HG02981 (cell line): ENCODE measurements around the gene LINGO4.

Experiments used
- ATAC-seq: cut with Tn5 transposase; IDR thresholded peaks from one replicate; pipeline ENCODE4 v1.9.1; 2021; ENCODE audit warnings: mild to moderate bottlenecking, moderate library complexity; ENCODE audit not compliant: unreplicated experiment

LINGO4 gene

GRCh38 chr1:151814426-151814825, 9.2 kb upstream of the LINGO4 start:
- no peak for ATAC-seq

DNA sequence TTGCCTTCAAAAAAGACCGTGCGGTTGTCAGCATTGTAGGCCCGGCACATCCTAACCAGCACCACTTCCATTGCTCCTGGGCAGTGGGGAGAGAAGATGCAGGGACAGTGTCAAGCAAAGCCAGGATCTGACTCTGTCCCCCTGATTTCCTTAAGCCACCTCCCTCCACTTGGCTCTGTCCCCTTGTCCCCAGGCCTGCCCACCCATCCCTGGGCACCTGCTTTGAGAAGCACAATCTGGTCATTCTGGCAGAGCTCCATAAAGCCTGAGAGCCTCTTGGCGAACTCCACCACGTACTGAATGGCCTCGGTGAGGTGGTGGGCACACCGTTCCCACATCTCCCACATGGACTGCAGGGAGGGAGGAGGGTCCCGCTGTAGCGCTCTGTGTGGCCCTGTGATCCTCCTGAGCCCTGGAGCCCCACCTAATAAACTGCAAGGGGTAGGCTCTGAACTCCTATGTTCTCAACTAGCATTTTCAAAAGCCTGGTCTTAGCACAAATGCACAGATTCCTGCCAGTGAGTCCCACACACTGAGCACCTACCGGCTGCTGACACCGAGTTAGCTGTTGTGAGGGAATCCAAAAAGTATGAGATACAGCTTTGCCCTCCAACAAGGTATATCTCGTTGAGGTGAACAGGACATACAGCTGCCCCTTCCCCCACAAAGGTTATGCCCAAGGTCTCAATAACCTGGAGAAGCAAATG, 8.2 kb upstream of the LINGO4 start:
- no peak for ATAC-seq

DNA sequence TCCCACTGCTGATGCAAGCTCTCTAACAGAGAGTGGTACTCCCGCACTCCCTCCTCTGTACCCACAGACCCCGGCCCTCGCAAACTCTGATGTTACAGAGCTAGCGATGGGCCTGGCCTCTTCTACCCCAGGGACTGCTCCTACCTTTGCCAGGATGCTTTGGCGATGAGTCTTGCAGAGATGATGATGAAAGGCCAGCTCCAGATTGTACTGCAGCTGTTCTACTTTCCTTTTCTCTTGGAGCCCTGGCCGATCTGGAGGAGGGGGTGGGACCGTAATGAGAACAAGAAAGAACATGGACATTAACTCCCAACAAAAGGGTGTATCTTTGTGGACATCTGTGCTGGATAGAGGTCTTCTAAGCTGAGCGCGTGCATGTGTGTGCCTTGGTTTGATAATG, 6.0 kb upstream of the LINGO4 start:
- ATAC-seq = no peak

GRCh38 chr1:151809985-151810556, 4.9 kb upstream of the LINGO4 start:
- ATAC-seq = no peak

DNA sequence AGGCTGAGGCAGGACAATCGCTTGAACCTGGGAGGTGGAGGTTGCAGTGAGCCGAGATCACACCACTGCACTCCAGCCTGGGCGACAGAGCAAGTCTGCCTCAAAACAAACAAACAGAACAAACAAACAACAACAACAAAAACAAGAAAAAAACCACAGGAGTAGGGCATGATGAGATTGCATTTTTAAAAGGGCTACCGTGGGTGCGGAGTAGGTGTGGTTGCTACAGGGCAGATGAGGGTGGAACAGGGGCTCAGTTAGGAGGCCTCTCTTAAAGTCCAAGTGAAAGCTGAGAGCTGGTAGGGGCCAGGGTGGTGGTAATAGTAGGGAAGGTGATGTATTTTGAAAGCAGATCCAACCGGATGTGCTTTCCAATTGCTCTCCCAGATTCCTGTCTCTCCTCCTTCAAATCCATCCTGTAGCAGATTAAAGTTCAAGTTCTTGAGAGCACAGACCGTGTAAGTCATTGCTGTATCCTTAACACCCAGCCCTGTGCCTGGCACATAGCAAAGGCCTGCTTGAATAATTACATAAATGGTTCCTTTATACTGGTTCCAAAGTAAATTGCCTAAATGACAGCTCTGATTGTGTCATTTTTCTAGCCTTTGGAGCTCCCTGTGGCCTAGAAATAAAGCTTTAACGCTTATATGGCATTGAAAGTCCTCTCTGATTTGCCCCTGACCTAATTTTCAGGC, 4.2 kb upstream of the LINGO4 start:
- no peak for ATAC-seq

GRCh38 chr1:151807766-151808165, 2.5 kb upstream of the LINGO4 start:
- ATAC-seq = no peak

GRCh38 chr1:151807131-151807530, 1.9 kb upstream of the LINGO4 start:
- ATAC-seq = no peak

DNA sequence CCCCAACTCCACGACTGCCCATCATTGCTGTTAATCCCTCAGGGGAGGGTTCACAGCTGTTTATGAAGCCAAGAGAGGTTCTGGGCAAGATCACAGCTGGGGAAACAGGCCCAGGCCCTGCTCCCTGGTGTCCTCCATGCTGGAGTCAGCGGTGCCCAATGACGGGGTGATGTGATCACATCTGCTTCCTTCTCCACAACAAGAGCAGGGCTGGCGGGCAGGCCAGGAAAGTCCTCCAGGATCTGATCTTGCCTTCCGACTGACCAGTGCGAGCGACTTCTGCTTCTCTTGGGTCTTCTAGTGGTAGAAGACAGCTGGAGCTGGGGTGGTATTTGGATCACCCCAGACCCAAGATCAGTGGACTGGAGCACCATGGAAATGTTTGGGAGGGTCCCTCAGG, 951 bp upstream of the LINGO4 start:
- no peak for ATAC-seq

DNA sequence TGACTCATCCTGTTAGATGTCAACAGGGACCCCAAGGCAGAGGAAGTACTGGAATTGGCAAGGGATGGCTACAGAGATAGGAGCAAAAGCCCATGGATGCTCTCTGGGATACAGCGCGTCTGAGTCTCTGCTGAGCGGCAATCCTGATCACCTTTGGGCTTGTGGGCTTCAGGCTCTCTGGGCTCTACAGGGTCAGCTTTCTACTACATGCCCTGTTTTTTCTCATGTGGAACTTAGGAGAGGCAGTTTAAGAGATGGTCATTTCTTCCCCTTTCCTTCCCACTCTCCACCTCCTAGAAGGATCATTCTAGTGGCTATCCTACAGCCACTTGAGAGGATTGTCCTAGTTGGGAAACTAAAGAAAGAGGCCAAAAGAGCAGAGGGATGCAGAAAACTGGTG, 1.3 kb downstream of the LINGO4 start:
- no peak for ATAC-seq

GRCh38 chr1:151803164-151803563, 2.1 kb downstream of the LINGO4 start:
- ATAC-seq = no peak

GRCh38 chr1:151802372-151802771, 2.8 kb downstream of the LINGO4 start:
- no peak for ATAC-seq

- ATAC-seq = no peak
Observed at GRCh38 chr1:151801846-151802245, 3.4 kb downstream of the LINGO4 start.

- ATAC-seq = no peak
Observed at GRCh38 chr1:151801310-151801820, 3.9 kb downstream of the LINGO4 start.

DNA sequence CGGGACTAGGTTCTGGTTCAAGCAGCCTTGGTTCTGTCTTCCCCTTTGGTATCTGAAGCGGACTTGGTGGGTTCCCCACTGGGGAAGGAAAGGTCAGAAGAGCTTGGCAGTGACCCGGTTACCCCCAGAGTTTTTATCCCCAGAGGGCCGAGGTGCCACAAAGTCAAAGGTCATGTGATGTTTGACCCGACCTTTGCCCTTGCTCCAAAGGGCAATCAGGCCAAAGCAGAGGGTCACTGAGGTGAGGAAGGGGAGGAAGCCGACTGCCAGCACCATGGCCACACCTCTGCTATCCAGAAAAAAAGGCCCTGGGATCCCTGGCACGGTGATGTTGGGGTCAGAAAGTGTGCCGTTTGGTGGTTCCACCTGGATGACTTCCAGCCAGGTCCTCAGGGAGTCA, 4.4 kb downstream of the LINGO4 start:
- ATAC-seq = no peak

GRCh38 chr1:151799179-151800022, 5.8 kb downstream of the LINGO4 start:
- no peak for ATAC-seq

GRCh38 chr1:151798571-151798970, 6.6 kb downstream of the LINGO4 start:
- ATAC-seq = no peak

DNA sequence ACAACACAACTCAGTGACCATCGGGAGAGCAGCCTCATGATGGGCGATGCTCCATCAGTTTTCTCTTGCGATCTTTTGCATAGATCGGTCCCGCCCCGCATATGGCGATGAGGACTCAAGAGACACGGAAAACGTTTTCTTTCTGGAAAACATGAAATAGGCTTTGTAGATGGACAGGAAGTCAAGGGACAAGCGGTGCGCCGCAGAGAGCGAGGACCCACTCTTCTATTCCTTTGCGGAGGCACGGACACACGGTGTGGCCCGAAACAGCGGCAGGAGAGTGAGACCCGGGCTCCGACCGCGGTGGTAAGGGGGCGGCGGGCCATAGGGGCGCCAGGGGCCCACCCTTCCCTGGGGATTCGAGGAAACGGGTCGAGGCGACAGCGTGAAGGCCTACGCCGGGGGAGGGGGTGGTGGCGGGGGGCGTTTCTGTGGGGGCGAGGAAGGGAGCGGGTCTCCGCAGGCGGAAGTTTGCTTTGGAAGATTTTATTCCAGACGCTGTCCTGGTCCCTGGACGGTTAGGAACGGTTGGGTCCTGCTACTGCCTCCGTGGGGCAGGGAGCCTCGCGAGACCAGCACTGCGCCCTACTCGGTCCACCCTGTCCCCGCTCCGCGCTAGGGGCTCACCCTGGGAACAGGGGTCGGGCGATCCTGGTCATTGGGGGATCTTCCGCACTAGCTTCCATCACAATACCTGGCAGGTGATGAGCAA, 14.1 kb downstream of the LINGO4 start:
- no peak for ATAC-seq

GRCh38 chr1:151790071-151790939, 14.9 kb downstream of the LINGO4 start, which contains the start of gene TDRKH:
TSS of gene TDRKH (minus strand) at chr1:151790500. CDS start at chr1:151783022, 7,478 bp downstream.
- peak; percentile 98 for ATAC-seq

- no peak for ATAC-seq
Observed at GRCh38 chr1:151787689-151788088, 17.5 kb downstream of the LINGO4 start.
